Keratinocyte (primary cell): ENCODE data around the gene SCAPER. TPM values are rescaled to one million over a fixed set of nuclear protein-coding genes. Genes with fewer than 3 reads are reported as not detected.

Experiments used
- DNase-seq: peaks from one replicate; pipeline ENCODE4 v3.0.0-alpha.2; 2011; ENCODE audit warnings: low read depth, missing footprints, low spot score
- FAIRE-seq: peaks from 2 replicates; lab custom pipeline; 2011; peaks lifted over from hg19 to GRCh38; lab: Jason Lieb, UNC
- H2AFZ ChIP-seq: 2 replicates; pipeline ENCODE4 v1.6.0; 2012; ENCODE audit warnings: low read length, control low read depth, inconsistent platforms; ENCODE audit not compliant: control insufficient read depth
- H3K27ac ChIP-seq: 2 replicates; pipeline ENCODE4 v1.5.1; 2011; ENCODE audit warnings: low read length; ENCODE audit not compliant: control insufficient read depth, insufficient read depth
- H3K27me3 ChIP-seq: 3 replicates; pipeline ENCODE4 v1.6.0; 2011; ENCODE audit warnings: low read length; ENCODE audit not compliant: control insufficient read depth, insufficient read depth; ENCODE audit errors: extremely low read depth
- H3K36me3 ChIP-seq, 2 experiments: 2 replicates in 1 of 2; 3 replicates in 1 of 2; pipeline ENCODE4 v1.5.1; 2011; ENCODE audit warnings: low read length in 2 of 2, mild to moderate bottlenecking in 1 of 2; ENCODE audit not compliant: control insufficient read depth in 2 of 2, insufficient read depth in 2 of 2; ENCODE audit errors: extremely low read depth in 1 of 2
- H3K4me1 ChIP-seq: 3 replicates; pipeline ENCODE4 v1.5.1; 2011; ENCODE audit warnings: low read length; ENCODE audit not compliant: control insufficient read depth, insufficient read depth; ENCODE audit errors: extremely low read depth
- H3K4me2 ChIP-seq: 3 replicates; pipeline ENCODE4 v1.6.0; 2011; ENCODE audit warnings: low read depth, low read length; ENCODE audit not compliant: control insufficient read depth, insufficient read depth; ENCODE audit errors: extremely low read depth
- H3K4me3 ChIP-seq, 3 experiments: fragments of 200-600 bp in 1 of 3; sonication (generic) in 1 of 3; 2 replicates in 2 of 3; 3 replicates in 1 of 3; pipeline ENCODE4 v1.5.1; 2011 to 2016; ENCODE audit warnings: low read length in 3 of 3, mild to moderate bottlenecking in 3 of 3, control low read depth in 2 of 3, inconsistent platforms in 1 of 3, low read depth in 1 of 3, mixed read lengths in 1 of 3, mixed run types in 1 of 3, moderate library complexity in 1 of 3; ENCODE audit not compliant: control insufficient read depth in 2 of 3, insufficient read depth in 2 of 3; ENCODE audit errors: extremely low read depth in 1 of 3
- H3K79me2 ChIP-seq: 2 replicates; pipeline ENCODE4 v1.6.0; 2012; ENCODE audit warnings: low read length; ENCODE audit not compliant: control insufficient read depth, insufficient read depth
- H3K9ac ChIP-seq: 3 replicates; pipeline ENCODE4 v1.6.0; 2011; ENCODE audit warnings: low read length; ENCODE audit not compliant: control insufficient read depth, insufficient read depth; ENCODE audit errors: extremely low read depth
- H3K9me1 ChIP-seq: 3 replicates; pipeline ENCODE4 v1.6.0; 2011; ENCODE audit warnings: low read length; ENCODE audit not compliant: control insufficient read depth, insufficient read depth; ENCODE audit errors: extremely low read depth
- H3K9me3 ChIP-seq: 2 replicates; pipeline ENCODE4 v1.5.1; 2012; ENCODE audit warnings: low read depth, low read length; ENCODE audit not compliant: control insufficient read depth
- H4K20me1 ChIP-seq: 3 replicates; pipeline ENCODE4 v1.6.0; 2011; ENCODE audit warnings: low read length; ENCODE audit not compliant: control insufficient read depth, insufficient read depth; ENCODE audit errors: extremely low read depth
- CTCF ChIP-seq, 3 experiments: IDR thresholded peaks in 1 of 3; conservative IDR thresholded peaks in 1 of 3; optimal IDR thresholded peaks in 1 of 3; 2 replicates in 2 of 3; 3 replicates in 1 of 3; pipeline versions ENCODE3 to v1.5.1; 2011; ENCODE audit warnings: low read length in 3 of 3, mild to moderate bottlenecking in 3 of 3, moderate library complexity in 2 of 3, control low read depth in 1 of 3, inconsistent platforms in 1 of 3; ENCODE audit not compliant: insufficient read depth in 2 of 3; ENCODE audit errors: extremely low read depth in 1 of 3
- EZH2 ChIP-seq: IDR thresholded peaks from one replicate; pipeline ENCODE4 v1.6.1; 2012; ENCODE audit warnings: inconsistent platforms, mild to moderate bottlenecking, low read length, moderate library complexity
- dilution Hi-C: fragments of 300-500 bp; cut with MboI; formaldehyde crosslinking; loops from one replicate; pipeline ENCODE4 v1.7.0; 2020; ENCODE audit warnings: low sequenced_read_pairs; ENCODE audit not compliant: extremely low pct_ligation_motif_present
- polyA plus RNA-seq, 5 experiments: library from polyadenylated mRNA; depleted of rRNA in 3 of 5; stranded (reverse) in 3 of 5; stranded (forward) in 1 of 5; unstranded in 1 of 5; fragments of >200 nt; gene quantifications; 1 replicate in 1 of 5; 2 replicates in 3 of 5; 3 replicates in 1 of 5; pipeline versions ENCODE4 v1.2.1 to v1.2.3, GENCODE V29; 2011 to 2012; ENCODE audit warnings: missing spikeins in 2 of 5, low read depth in 1 of 5, low replicate concordance in 1 of 5

Gene SCAPER
- polyA plus RNA-seq, 1 donor (not counting 4 experiments of a cell fraction or from before 2014, with no cell fraction given): 5.2 TPM

- H3K9me1 ChIP-seq: no peaks in the 10 kb centered on the region
- dilution Hi-C loops: no loop called here
- no peaks in the 10 kb centered on the region for H3K27me3 ChIP-seq
- H3K4me1 ChIP-seq: no peaks in the 10 kb centered on the region
- no peak overlapping the region for H2AFZ ChIP-seq
- H4K20me1 ChIP-seq: no peaks in the 10 kb centered on the region
- TF ChIP-seq EZH2 (no peak), CTCF (optimal IDR thresholded peaks at IDR 0.05 in 1 of 3, IDR thresholded peaks at IDR 0.05 in 1 of 3, conservative IDR thresholded peaks at IDR 0.05 in 1 of 3; ENCODE audit: extremely low read depth in 1 of 3, insufficient read depth in 2 of 3, low read length in 3 of 3) (no peak)
- H3K9ac ChIP-seq: no peak overlapping the region
- H3K27ac ChIP-seq: no peak overlapping the region
- no peak for FAIRE-seq
- no peak for DNase-seq
- no peak overlapping the region for H3K4me3 ChIP-seq
- no peaks in the 10 kb centered on the region for H3K9me3 ChIP-seq
- no peak overlapping the region for H3K4me2 ChIP-seq
- no peaks in the 10 kb centered on the region for H3K79me2 ChIP-seq
- no peaks in the 10 kb centered on the region for H3K36me3 ChIP-seq
These were observed 436.4 kb downstream of the SCAPER start for GRCh38 chr15:76468722-76469121.

- Histone ChIP-seq H3K27me3 (no peaks in the 10 kb centered on the region), H3K27ac (no peak overlapping the region), H3K9ac (no peak overlapping the region), H3K4me2 (no peak overlapping the region), H3K9me3 (no peaks in the 10 kb centered on the region), H3K36me3 (no peaks in the 10 kb centered on the region), H3K9me1 (no peaks in the 10 kb centered on the region), H2AFZ (no peak overlapping the region), H4K20me1 (no peaks in the 10 kb centered on the region), H3K79me2 (no peaks in the 10 kb centered on the region), H3K4me1 (no peaks in the 10 kb centered on the region), H3K4me3 (no peak overlapping the region)
- FAIRE-seq: no peak
- dilution Hi-C loops: no loop called here
- DNase-seq: no peak
- TF ChIP-seq CTCF (optimal IDR thresholded peaks at IDR 0.05 in 1 of 3, IDR thresholded peaks at IDR 0.05 in 1 of 3, conservative IDR thresholded peaks at IDR 0.05 in 1 of 3; ENCODE audit: extremely low read depth in 1 of 3, insufficient read depth in 2 of 3, low read length in 3 of 3) (no peak), EZH2 (no peak)
These were observed 438.0 kb downstream of the SCAPER start for GRCh38 chr15:76467136-76467535.
